Adrenal gland (tissue), 12 donors: Measurements from ENCODE around the gene AARSD1. TPM values are rescaled to one million over a fixed set of nuclear protein-coding genes. Genes with fewer than 3 reads are reported as not detected.
A peak's percentile ranks its signal among the peaks of the same experiment; 100 is the strongest.
"Not testable (repeated sequence)": the region's sequence is repeated elsewhere in the genome, so short reads cannot be mapped to it uniquely, and the experiment has no call there.

Experiments used
- DNase-seq, 7 donors: peaks; one replicate each; pipeline ENCODE4 v3.0.0-alpha.2; 2019 to 2020
- H3K27ac ChIP-seq, 5 donors: fragments of 200-600 bp; sonication (generic) in 4 of 5; 1 replicate in 3 of 5; 2 replicates in 2 of 5; pipeline versions ENCODE4 v1.5.1 to v1.8.0; 2016 to 2020; ENCODE audit warnings: mild to moderate bottlenecking in 1 of 5
- H3K27me3 ChIP-seq: fragments of 200-600 bp; 2 replicates; pipeline ENCODE4 v1.8.0; 2021
- H3K36me3 ChIP-seq, 2 donors: fragments of 200-600 bp; replicated peaks in 1 of 2; 1 replicate in 1 of 2; 2 replicates in 1 of 2; pipeline versions ENCODE4 v1.5.1 to v1.8.0; 2018 to 2022
- H3K4me1 ChIP-seq, 2 donors: fragments of 200-600 bp; replicated peaks in 1 of 2; 1 replicate in 1 of 2; 2 replicates in 1 of 2; pipeline versions ENCODE4 v1.5.1 to v1.8.0; 2018 to 2021
- H3K4me3 ChIP-seq, 4 donors: fragments of 200-600 bp; sonication (generic) in 3 of 4; one replicate each; pipeline ENCODE4 v1.5.1; 2016 to 2018
- H3K9me3 ChIP-seq, 3 donors: fragments of 200-600 bp; sonication (generic) in 1 of 3; replicated peaks in 1 of 3; 1 replicate in 2 of 3; 2 replicates in 1 of 3; pipeline versions ENCODE4 v1.5.1 to v1.8.0; 2016 to 2021
- CTCF ChIP-seq, 6 experiments: fragments of 450-650 bp in 4 of 6; fragments of 200-600 bp in 2 of 6; sonication (generic) in 1 of 6; IDR thresholded peaks; 1 replicate in 5 of 6; 2 replicates in 1 of 6; pipeline versions ENCODE4 v1.5.1 to v1.8.0; 2016 to 2021; ENCODE audit warnings: antibody characterized with exemption in 6 of 6, mild to moderate bottlenecking in 2 of 6, moderate library complexity in 1 of 6
- POLR2A ChIP-seq, 2 donors: fragments of 450-650 bp; IDR thresholded peaks; one replicate each; pipeline ENCODE4 v1.6.1; 2017; ENCODE audit warnings: antibody characterized with exemption in 2 of 2, mild to moderate bottlenecking in 2 of 2, moderate library complexity in 1 of 2
- WGBS, 4 donors: extraction: QIAGEN DNeasy Blood & Tissue Kit in 2 of 4; methylation state at CpG; one replicate each; pipeline versions ENCODE4 v1.1.5 to v1.1.7; 2013 to 2017; 5-methylcytosine and 5-hydroxymethylcytosine counted together
- intact Hi-C, 2 donors: fragments of 100-400 bp; cut with DNase I; formaldehyde crosslinking; loops; one replicate each; pipeline versions ENCODE4 v1.14.1 to v1.15.0; 2022 to 2023
- polyA plus RNA-seq, 3 donors: library from polyadenylated mRNA; stranded (reverse); fragments of 200-250 nt in 2 of 3; fragments of 350-450 nt in 1 of 3; fragmentation: Illumina TruSeq in 1 of 3; extraction: RNeasy Lipid Tissue Mini Kit (QIAGEN cat#74804) in 1 of 3; gene quantifications; one replicate each; pipeline ENCODE4 v1.2.3, GENCODE V29; 2013 to 2014
- total RNA-seq, 9 donors: library from RNA; depleted of rRNA in 4 of 9; stranded (reverse); fragments of >200 nt in 4 of 9; fragments of 120-200 nt in 1 of 9; fragmentation: NEBNext Ultra II Directional in 1 of 9; extraction: Animal tissue kit (Norgen Biotek cat#: 25700) in 1 of 9; gene quantifications; one replicate each; pipeline versions ENCODE4 v1.1.0 to v1.2.4, GENCODE V29; 2013 to 2023
- donor health status: healthy with polysubstance abuse.
- donor health status: Bipolar disorder and iron deficiency.
- donor health status: DM: yes; HTN: yes; CAD: no.
- donor health status: DM: no; HTN: no; CAD: no.
- donor health status: DM: no; HTN: no; CAD: no.
- donor health status: DM: yes; HTN: yes; CAD: no.

Gene AARSD1
- total and polyA plus RNA-seq, 12 donors: 16.4 to 206 (median 35.4) TPM

DNA sequence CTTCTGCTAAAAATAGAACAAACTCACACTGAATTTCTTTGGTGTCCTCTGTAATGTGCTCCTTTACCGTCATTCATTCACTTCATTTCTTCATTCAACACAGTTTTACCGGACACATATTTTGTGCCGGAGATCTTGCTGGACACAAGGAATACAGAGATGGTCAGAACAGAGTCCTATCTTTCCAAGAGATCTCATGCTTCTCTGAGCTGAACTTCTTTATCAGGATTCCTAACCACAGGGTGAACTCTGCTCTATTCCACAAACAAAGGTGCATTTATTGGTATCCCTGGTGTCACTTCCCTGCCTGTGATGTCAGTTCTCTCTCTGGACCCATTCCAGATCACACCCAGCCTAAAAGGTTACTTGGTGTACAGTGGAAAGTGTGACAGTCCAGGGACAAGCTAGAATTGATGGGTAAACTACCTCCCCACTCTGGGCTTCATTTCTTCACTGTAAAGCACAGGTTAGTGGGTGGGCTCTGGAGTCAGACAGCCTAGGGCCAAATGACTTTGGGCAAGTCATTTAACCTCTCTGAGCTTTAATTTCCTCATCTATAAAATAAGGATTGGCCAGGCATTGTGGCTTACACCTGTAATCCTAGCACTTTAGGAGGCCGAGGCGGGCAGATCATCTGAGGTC is 46.5 kb upstream of the AARSD1 start:
- DNase-seq: peak in 4 of 7 donors; percentile 44 to 71 (median 61)
- no peaks in the 10 kb centered on the region for H3K9me3 ChIP-seq
- peaks cover 0 to 26% of the 10 kb centered on the region in 2 donors for H3K36me3 ChIP-seq
- WGBS, 4 donors: 82 to 89% (median 85%) methylated on average over 5 of the region's 5 CpGs
- H3K4me3 ChIP-seq: no peak overlapping the region
- no peak for TF ChIP-seq POLR2A (IDR thresholded peaks at IDR 0.05)
- no peak for TF ChIP-seq CTCF (IDR thresholded peaks at IDR 0.05)
- intact Hi-C loops: no loop called here
- H3K4me1 ChIP-seq: peaks cover 35 to 59% of the 10 kb centered on the region in 2 donors
- H3K27me3 ChIP-seq: no peaks in the 10 kb centered on the region
- H3K27ac ChIP-seq: peak overlapping the region in 2 of 5 donors; percentile 51 to 65

DNA sequence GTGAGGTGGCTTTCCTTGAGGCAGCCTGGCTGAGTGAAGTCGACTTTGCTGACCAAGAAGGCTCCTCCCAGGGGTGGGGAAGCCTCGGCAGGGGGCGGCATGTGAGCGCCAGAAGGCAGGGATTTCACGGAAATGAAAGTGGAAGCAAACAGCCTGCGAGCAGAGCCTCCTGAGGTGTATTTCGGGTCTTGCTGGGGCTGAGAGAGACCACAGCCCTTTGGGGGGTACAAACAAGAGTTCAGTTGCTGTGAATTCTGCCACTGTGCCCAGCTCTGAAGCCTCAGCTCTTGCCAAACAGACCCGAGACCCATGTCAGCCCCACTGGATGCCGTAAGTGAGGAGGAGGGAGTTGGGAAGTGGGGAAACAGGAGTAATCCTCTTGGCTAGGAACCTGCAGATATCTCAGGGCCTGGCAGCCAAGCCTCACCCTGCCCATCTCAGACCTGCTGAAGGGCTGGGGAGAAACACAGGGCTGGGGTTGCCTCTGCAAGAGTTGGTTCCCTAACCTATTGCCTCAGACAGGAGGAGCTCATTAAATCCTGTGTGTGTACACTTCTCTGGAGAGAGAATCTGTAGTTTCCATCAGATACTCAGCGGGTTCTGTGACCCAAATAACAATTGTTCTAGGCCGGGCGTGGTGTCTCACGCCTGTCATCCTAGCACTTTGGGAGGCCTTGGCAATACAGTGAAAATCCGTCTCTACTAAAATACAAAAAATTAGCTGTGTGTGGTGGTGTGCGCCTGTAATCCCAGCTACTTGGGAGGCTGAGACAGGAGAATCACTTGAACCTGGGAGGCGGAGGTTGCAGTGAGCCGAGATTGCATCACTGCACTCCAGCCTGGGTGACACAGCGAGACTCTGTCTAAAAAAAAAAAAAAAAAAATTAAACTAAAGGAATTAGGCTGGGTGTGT is 42.6 kb upstream of the AARSD1 start, which contains the start of gene IFI35:
Gene IFI35 (plus strand): TSS at position 146 of the 913 bp plus-strand sequence. CDS start 164 bp downstream, at position 310.
- H3K36me3 ChIP-seq: peaks cover 0 to 19% of the 10 kb centered on the region in 2 donors
- 13 to 20% (median 18%) methylated on average over 13 to 18 of the region's 18 CpGs for WGBS, 4 donors
- peak; percentile 82 to 94 (median 89) for DNase-seq
- TF ChIP-seq CTCF (IDR thresholded peaks at IDR 0.05): peak; percentile 10 to 39 (median 22)
- TF ChIP-seq POLR2A (IDR thresholded peaks at IDR 0.05): peak in 1 of 2 donors; percentile 87
- no peaks in the 10 kb centered on the region for H3K9me3 ChIP-seq
- H3K4me3 ChIP-seq: peak within 1 kb of the TSS in 3 of 4 donors; percentile 48 to 84 (median 68)
- intact Hi-C loops: no loop called here
- no peaks in the 10 kb centered on the region for H3K27me3 ChIP-seq
- H3K4me1 ChIP-seq: peaks cover 14 to 29% of the 10 kb centered on the region in 2 donors
- peak within 1 kb of the TSS; percentile 73 to 98 (median 90) for H3K27ac ChIP-seq

DNA sequence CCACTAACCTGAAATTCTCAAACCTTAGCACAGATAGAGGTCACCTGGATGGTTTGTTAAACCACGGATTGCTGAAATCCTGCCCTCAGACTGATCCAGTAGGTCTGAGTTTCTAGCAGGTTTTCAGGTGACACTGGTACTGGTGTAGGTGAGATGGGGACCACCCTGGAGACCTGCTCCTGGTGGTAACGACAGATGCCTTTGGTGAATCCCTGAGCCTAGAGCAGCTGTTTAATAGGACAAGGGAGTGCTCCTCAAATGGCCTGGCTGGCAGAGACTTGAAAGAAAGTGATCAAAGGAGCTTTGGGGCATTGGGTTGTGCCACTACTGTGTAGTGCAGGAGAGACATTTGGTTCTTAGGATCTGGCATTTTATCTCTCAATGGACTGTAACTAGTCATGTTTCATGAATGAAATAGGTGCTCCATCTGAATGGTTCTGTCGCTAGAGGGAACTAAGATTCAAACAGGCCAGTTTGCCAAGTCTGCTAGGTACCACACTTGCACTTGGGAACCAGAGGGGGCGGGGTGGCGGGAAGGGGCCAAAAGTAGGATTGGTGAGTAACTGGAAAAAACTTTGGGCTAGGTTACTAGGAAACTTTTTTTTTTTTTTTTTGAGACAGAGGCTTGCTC is 39.4 kb upstream of the AARSD1 start:
- DNase-seq: peak in 5 of 7 donors; percentile 59 to 81 (median 78)
- H3K27me3 ChIP-seq: no peaks in the 10 kb centered on the region
- H3K36me3 ChIP-seq: peaks cover 0 to 40% of the 10 kb centered on the region in 2 donors
- H3K4me3 ChIP-seq: no peak overlapping the region
- WGBS, 4 donors: 69 to 79% (median 75%) methylated on average over 4 to 5 of the region's 5 CpGs
- H3K4me1 ChIP-seq: peaks cover 15 to 30% of the 10 kb centered on the region in 2 donors
- H3K9me3 ChIP-seq: no peaks in the 10 kb centered on the region
- intact Hi-C loops: no loop called here
- TF ChIP-seq CTCF (IDR thresholded peaks at IDR 0.05) (no peak), POLR2A (IDR thresholded peaks at IDR 0.05) (no peak)
- peak overlapping the region in 2 of 5 donors; percentile 28 to 54 for H3K27ac ChIP-seq

- Histone ChIP-seq H3K27ac (peak overlapping the region in 1 of 5 donors; percentile 20), H3K36me3 (peaks cover 0 to 40% of the 10 kb centered on the region in 2 donors), H3K4me1 (peaks cover 12 to 26% of the 10 kb centered on the region in 2 donors)
- DNase-seq, H3K4me3 ChIP-seq, H3K27me3 ChIP-seq, H3K9me3 ChIP-seq, intact Hi-C loops: not testable (repeated sequence)
- 89 to 90% (median 90%) methylated on average over 13 of the region's 13 CpGs for WGBS, 4 donors
Measured at GRCh38 chr17:43000894-43001293, 36.6 kb upstream of the AARSD1 start.
